Upper lobe of left lung (tissue), 6 donors: Measurements from ENCODE around the gene KHSRP. TPM values are rescaled to one million over a fixed set of nuclear protein-coding genes. Genes with fewer than 3 reads are reported as not detected.

Experiments used
- ATAC-seq, 2 donors: fragments of 200-7000 bp; cut with Tn5 transposase; one replicate each; pipeline ENCODE4 v1.9.1; 2022; ENCODE audit warnings: mild to moderate bottlenecking in 2 of 2, moderate library complexity in 2 of 2; ENCODE audit not compliant: low FRiP score in 2 of 2
- DNase-seq, 2 donors: peaks; one replicate each; pipeline ENCODE4 v3.0.0-alpha.2; 2019 to 2020
- H3K27ac ChIP-seq, 4 donors: fragments of 200-600 bp; sonication (generic); one replicate each; pipeline ENCODE4 v1.5.1; 2016 to 2019
- H3K27me3 ChIP-seq, 4 donors: fragments of 200-600 bp; sonication (generic); one replicate each; pipeline ENCODE4 v1.5.1; 2017 to 2019
- H3K36me3 ChIP-seq, 4 donors: fragments of 200-600 bp; sonication (generic); one replicate each; pipeline ENCODE4 v1.5.1; 2016 to 2019
- H3K4me1 ChIP-seq, 4 donors: fragments of 200-600 bp; sonication (generic); one replicate each; pipeline ENCODE4 v1.5.1; 2018 to 2019
- H3K4me3 ChIP-seq, 4 donors: fragments of 200-600 bp; sonication (generic); one replicate each; pipeline ENCODE4 v1.5.1; 2017 to 2019; ENCODE audit warnings: mild to moderate bottlenecking in 2 of 4, moderate library complexity in 1 of 4
- H3K9me3 ChIP-seq, 4 donors: fragments of 200-600 bp; sonication (generic); one replicate each; pipeline ENCODE4 v1.5.1; 2018 to 2019
- EP300 ChIP-seq, 4 donors: sonication (generic); formaldehyde crosslinking; IDR thresholded peaks; one replicate each; pipeline ENCODE4 v1.5.1; 2017; ENCODE audit warnings: antibody characterized with exemption in 4 of 4, control low read depth in 2 of 4
- POLR2A ChIP-seq, 4 donors: fragments of 450-650 bp; IDR thresholded peaks; one replicate each; pipeline ENCODE4 v1.5.1; 2016 to 2017; ENCODE audit warnings: antibody characterized with exemption in 4 of 4, mild to moderate bottlenecking in 2 of 4
- POLR2AphosphoS5 ChIP-seq, 2 donors: sonication (generic); formaldehyde crosslinking; IDR thresholded peaks; one replicate each; pipeline ENCODE4 v1.5.1; 2017; ENCODE audit warnings: antibody characterized with exemption in 2 of 2
- WGBS, 2 donors: methylation state at CpG; one replicate each; pipeline ENCODE4 v1.1.5; 2017 to 2018; 5-methylcytosine and 5-hydroxymethylcytosine counted together
- total RNA-seq, 6 donors: library from RNA; depleted of rRNA in 4 of 6; stranded (reverse); fragments of >200 nt in 4 of 6; gene quantifications; one replicate each; pipeline versions ENCODE4 v1.1.0 to v1.2.1, GENCODE V29; 2016 to 2021
- TF ChIP-seq, protein P1 (sequence below), 6 experiments: fragments of 450-650 bp in 4 of 6; fragments of 200-600 bp in 2 of 6; sonication (generic) in 2 of 6; IDR thresholded peaks; one replicate each; pipeline ENCODE4 v1.5.1; 2016 to 2019; ENCODE audit warnings: antibody characterized with exemption in 6 of 6
- donor health status: DM: no; HTN: no; CAD: no; lungs with moderate emphysema.
- donor health status: DM: no; HTN: yes; CAD: no; lungs with severe emphysema.

The KHSRP gene
- total RNA-seq, 6 donors from 2014 or later = 115 to 198 (median 133) TPM

DNA sequence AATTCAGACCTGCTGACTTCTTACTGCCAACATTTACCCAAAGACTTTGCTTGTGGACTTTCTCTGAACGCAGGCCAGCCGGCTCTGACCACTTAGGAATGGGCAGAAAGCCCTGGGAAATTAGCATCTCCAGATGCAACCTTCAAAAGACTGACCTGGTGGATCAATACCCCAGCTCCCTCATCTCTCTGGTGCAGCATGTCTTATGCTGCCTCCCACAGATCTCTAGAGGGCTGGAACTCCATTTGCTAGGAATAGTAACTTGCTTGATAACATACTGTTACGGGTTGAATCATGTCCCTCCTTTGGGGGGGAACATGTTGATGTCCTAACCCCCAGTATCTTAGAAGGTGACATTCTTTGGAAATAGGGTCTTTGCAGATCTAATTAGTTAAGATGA lies 21.8 kb upstream of the KHSRP start:
- no peak for ATAC-seq
- Histone ChIP-seq H3K27ac (no peak overlapping the region), H3K9me3 (no peaks in the 10 kb centered on the region), H3K27me3 (no peaks in the 10 kb centered on the region), H3K36me3 (peaks cover 0 to 6% (median 1%) of the 10 kb centered on the region in 4 donors), H3K4me1 (no peaks in the 10 kb centered on the region), H3K4me3 (no peak overlapping the region)
- TF ChIP-seq EP300 (IDR thresholded peaks at IDR 0.05) (no peak), POLR2A (IDR thresholded peaks at IDR 0.05) (no peak), POLR2AphosphoS5 (IDR thresholded peaks at IDR 0.05) (no peak)
- TF ChIP-seq, protein P1, sequence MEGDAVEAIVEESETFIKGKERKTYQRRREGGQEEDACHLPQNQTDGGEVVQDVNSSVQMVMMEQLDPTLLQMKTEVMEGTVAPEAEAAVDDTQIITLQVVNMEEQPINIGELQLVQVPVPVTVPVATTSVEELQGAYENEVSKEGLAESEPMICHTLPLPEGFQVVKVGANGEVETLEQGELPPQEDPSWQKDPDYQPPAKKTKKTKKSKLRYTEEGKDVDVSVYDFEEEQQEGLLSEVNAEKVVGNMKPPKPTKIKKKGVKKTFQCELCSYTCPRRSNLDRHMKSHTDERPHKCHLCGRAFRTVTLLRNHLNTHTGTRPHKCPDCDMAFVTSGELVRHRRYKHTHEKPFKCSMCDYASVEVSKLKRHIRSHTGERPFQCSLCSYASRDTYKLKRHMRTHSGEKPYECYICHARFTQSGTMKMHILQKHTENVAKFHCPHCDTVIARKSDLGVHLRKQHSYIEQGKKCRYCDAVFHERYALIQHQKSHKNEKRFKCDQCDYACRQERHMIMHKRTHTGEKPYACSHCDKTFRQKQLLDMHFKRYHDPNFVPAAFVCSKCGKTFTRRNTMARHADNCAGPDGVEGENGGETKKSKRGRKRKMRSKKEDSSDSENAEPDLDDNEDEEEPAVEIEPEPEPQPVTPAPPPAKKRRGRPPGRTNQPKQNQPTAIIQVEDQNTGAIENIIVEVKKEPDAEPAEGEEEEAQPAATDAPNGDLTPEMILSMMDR (IDR thresholded peaks at IDR 0.05) = no peak
- no peak for DNase-seq
- 86 to 100% methylated on average over 3 of the region's 3 CpGs for whole genome bisulfite sequencing, 2 donors

DNA sequence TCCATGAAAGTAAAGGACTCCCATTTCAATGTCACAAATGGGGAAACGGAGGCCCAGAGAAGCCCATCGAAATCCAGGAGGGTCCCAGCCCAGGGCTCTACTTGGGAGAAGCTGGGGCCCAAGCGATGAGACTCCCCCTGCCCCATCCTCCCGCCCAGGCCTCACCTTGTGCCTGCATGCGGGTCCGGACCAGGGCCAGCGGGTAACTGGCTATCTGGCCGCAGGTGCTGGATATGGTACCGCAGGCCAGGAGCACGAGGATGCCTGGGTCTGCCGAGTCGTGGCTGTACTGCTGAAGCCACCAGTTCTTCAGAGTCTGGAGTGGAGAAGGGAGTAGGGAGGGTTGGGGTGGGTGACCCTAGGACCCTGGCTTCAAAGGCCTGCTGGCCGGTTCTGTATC lies 19.4 kb upstream of the KHSRP start:
- 96 to 100% methylated on average over 2 to 13 of the region's 13 CpGs for WGBS, 2 donors
- TF ChIP-seq, protein P1 (IDR thresholded peaks at IDR 0.05) = no peak
- no peak for TF ChIP-seq POLR2A (IDR thresholded peaks at IDR 0.05)
- TF ChIP-seq EP300 (IDR thresholded peaks at IDR 0.05) = no peak
- TF ChIP-seq POLR2AphosphoS5 (IDR thresholded peaks at IDR 0.05) = no peak
- H3K27ac ChIP-seq = no peak overlapping the region
- no peaks in the 10 kb centered on the region for H3K4me1 ChIP-seq
- no peaks in the 10 kb centered on the region for H3K27me3 ChIP-seq
- no peaks in the 10 kb centered on the region for H3K9me3 ChIP-seq
- ATAC-seq (peak in 1 of 2 donors; percentile 16), DNase-seq (peak in 1 of 2 donors; percentile 52)
- H3K36me3 ChIP-seq = peaks cover 0 to 6% (median 1%) of the 10 kb centered on the region in 4 donors
- no peak overlapping the region for H3K4me3 ChIP-seq

DNA sequence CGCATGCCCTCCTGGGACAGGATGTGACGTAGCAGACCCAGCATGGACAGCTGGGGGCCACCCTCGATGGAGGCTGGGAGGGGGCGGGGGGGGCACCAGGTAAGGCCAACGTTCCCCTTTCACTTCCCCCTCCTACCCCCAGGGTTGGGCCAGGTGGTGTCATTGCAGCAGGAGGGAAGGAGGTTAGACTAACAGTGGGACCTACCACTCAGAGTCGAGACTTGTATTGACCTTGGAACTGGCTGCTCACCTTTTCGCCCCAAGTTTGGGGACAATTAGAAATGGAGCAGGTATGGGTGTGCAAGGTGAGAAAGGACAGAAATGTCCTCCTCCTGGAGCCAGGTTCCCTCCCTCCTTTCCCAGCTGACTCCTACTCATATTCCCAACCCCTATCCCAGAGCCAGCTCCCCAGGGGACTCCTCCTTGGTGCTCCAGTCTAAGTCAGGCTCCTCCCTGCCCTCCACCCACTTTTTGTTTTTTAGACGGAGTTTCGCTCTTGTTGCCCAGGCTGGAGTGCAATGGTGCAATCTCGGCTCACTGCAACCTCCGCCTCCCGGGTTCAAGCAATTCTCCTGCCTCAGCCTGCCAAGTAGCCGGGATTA lies 17.6 kb upstream of the KHSRP start:
- H3K9me3 ChIP-seq = no peaks in the 10 kb centered on the region
- WGBS, 2 donors = 89 to 91% methylated on average over 9 to 13 of the region's 13 CpGs
- H3K4me1 ChIP-seq = no peaks in the 10 kb centered on the region
- peaks cover 0 to 6% (median 1%) of the 10 kb centered on the region in 4 donors for H3K36me3 ChIP-seq
- H3K27me3 ChIP-seq = no peaks in the 10 kb centered on the region
- DNase-seq (no peak), ATAC-seq (no peak)
- TF ChIP-seq EP300 (IDR thresholded peaks at IDR 0.05) = no peak
- TF ChIP-seq, protein P1 (IDR thresholded peaks at IDR 0.05) = no peak
- TF ChIP-seq POLR2AphosphoS5 (IDR thresholded peaks at IDR 0.05) = no peak
- no peak overlapping the region for H3K27ac ChIP-seq
- H3K4me3 ChIP-seq = no peak overlapping the region

DNA sequence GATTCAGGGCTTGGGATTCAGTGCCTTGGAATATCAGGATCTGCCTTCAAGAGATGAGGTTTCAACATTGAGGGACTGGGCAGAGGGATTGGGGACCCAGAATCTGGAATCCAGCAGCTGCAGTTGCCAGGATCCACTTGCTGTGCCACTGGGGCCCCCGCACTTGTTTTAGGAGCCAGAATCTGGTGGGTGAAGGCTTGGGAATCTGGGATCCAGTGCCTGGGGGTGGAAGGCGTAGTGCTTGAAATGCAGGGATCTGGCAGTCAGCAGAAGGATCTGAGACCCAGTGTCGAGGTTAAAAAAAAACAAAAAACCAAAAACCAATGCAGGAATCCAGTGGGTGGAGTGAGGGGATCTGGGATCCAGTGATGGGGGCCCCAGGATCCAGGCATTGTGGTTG lies 16.3 kb upstream of the KHSRP start:
- Histone ChIP-seq H3K27me3 (no peaks in the 10 kb centered on the region), H3K36me3 (no peaks in the 10 kb centered on the region), H3K9me3 (no peaks in the 10 kb centered on the region), H3K4me3 (no peak overlapping the region), H3K4me1 (no peaks in the 10 kb centered on the region), H3K27ac (no peak overlapping the region)
- ATAC-seq (no peak), DNase-seq (no peak)
- TF ChIP-seq POLR2A (IDR thresholded peaks at IDR 0.05) = no peak
- TF ChIP-seq EP300 (IDR thresholded peaks at IDR 0.05) = no peak
- no peak for TF ChIP-seq POLR2AphosphoS5 (IDR thresholded peaks at IDR 0.05)
- TF ChIP-seq, protein P1 (IDR thresholded peaks at IDR 0.05) = no peak
- 85 to 92% methylated on average over 3 of the region's 3 CpGs for WGBS, 2 donors

DNA sequence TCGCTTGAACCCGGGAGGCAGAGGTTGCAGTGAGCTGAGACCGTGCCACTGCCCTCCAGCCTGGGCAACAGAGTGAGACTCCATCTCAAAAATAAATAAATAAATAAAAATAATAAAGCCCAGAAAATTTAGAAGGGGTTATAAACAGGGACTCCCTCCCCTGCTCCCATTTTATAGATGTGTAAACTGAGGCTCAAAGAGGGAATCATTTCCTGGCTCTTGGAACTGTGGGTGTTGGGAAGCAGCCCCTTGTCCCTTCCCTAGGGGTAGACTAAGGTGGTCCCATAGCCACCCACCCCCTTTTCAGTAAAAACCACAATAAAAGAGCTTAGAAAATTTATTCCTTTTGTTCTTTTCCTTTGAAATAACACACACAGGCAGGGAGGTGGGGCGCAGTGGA lies 15.1 kb upstream of the KHSRP start:
- H3K27me3 ChIP-seq = no peaks in the 10 kb centered on the region
- ATAC-seq (no peak), DNase-seq (no peak)
- H3K27ac ChIP-seq = no peak overlapping the region
- H3K4me3 ChIP-seq = no peak overlapping the region
- no peaks in the 10 kb centered on the region for H3K9me3 ChIP-seq
- WGBS, 2 donors = 89 to 90% methylated on average over 4 of the region's 4 CpGs
- H3K4me1 ChIP-seq = no peaks in the 10 kb centered on the region
- TF ChIP-seq EP300 (IDR thresholded peaks at IDR 0.05) (no peak), POLR2A (IDR thresholded peaks at IDR 0.05) (no peak), POLR2AphosphoS5 (IDR thresholded peaks at IDR 0.05) (no peak)
- TF ChIP-seq, protein P1 (IDR thresholded peaks at IDR 0.05) = no peak
- H3K36me3 ChIP-seq = no peaks in the 10 kb centered on the region
